HFFc6 (cell line): Measurements from ENCODE around the gene PRPF19. TPM values are rescaled to one million over a fixed set of nuclear protein-coding genes. Genes with fewer than 3 reads are reported as not detected.

Experiments
- DNase-seq: peaks from one replicate; pipeline ENCODE4 v3.0.0-alpha.2; 2018
- H3K27ac Mint-ChIP-seq: 2 replicates; pipeline ENCODE4 v1.8.0; 2020; ENCODE audit warnings: mild to moderate bottlenecking, mixed read lengths
- H3K27me3 Mint-ChIP-seq: 2 replicates; pipeline ENCODE4 v1.8.0; 2021; ENCODE audit warnings: mild to moderate bottlenecking, moderate library complexity, mixed read lengths; ENCODE audit not compliant: insufficient read depth
- H3K36me3 Mint-ChIP-seq: 2 replicates; pipeline ENCODE4 v1.8.0; 2021; ENCODE audit warnings: low read depth, mixed read lengths
- H3K4me1 Mint-ChIP-seq: 2 replicates; pipeline ENCODE4 v1.8.0; 2020; ENCODE audit warnings: low read depth, mixed read lengths
- H3K4me3 Mint-ChIP-seq: 2 replicates; pipeline ENCODE4 v1.8.0; 2020; ENCODE audit warnings: mild to moderate bottlenecking, moderate library complexity, mixed read lengths
- H3K9me3 Mint-ChIP-seq: 2 replicates; pipeline ENCODE4 v1.8.0; 2020; ENCODE audit warnings: mild to moderate bottlenecking, mixed read lengths
- long read RNA-seq: library from polyadenylated mRNA; unstranded; transcript quantifications from one replicate; pipeline ENCODE4 v2.0.0, GENCODE V29; 2019
- total RNA-seq, 6 experiments: library from RNA; stranded (reverse); fragmentation: NEBNext Ultra II Directional; extraction: Animal tissue kit (Norgen Biotek cat#: 25700); gene quantifications; 2 replicates in 1 of 6; 3 replicates in 5 of 6; pipeline ENCODE4 v1.2.3, GENCODE V29; 2021
- TF ChIP-seq, protein P1 (sequence below): fragments of 200-600 bp; sonication (generic); IDR thresholded peaks from 2 replicates; pipeline ENCODE4 v1.5.0; 2021; ENCODE audit warnings: antibody characterized with exemption, mild to moderate bottlenecking

PRPF19 gene
- total RNA-seq = 10 to 100 TPM; 72.5 to 95.1 (median 89.4) TPM
- long read RNA-seq, partial matches to known transcripts = 1 of 2 reads
- long read RNA-seq, other reads (novel, unspliced or antisense) = 1 of 2 reads

DNA sequence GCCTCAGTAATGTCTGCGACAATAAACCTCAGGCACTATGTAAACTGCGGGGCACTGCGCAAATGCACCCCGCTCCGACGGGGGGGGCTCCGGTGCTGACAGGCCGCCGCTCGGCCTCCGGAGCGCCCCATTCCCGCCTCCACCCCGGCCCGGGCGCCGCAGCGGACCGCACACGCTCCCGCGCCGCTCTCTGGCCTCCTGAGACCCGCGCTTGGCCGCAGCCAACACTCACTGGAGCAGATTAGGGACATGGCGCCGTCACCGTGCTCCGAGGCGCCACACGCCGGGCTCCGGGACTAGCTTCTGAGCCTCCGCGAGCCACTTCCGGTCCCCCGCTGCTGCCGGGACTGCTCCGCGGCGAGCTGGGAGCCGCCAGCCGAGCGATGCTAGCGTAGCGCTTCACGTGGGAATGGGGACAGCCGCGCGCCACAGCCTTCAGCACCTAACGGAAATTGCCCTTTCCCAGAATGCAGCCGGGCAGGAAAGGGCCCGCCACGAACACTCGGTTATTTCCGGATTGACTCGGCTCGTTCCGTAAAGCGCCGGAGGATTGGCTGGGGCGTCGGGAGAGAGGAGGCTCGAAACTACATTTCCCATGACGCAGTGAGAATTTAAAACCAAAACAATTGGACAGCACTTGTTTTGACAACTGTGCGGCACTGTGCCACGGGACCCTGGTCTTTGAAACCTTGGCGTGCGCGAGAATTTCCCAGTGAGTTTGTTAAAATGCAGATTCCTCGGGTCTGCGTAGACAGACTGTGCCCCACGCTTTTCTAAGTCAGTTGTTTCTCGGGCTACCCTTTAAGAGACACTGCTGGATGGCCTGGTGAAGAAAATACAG, at the start of gene PRPF19:
TSS of gene PRPF19 (minus strand) at position 454 of the 841 bp plus-strand sequence. CDS start at position 251, 203 bp downstream.
- TF ChIP-seq, protein P1, sequence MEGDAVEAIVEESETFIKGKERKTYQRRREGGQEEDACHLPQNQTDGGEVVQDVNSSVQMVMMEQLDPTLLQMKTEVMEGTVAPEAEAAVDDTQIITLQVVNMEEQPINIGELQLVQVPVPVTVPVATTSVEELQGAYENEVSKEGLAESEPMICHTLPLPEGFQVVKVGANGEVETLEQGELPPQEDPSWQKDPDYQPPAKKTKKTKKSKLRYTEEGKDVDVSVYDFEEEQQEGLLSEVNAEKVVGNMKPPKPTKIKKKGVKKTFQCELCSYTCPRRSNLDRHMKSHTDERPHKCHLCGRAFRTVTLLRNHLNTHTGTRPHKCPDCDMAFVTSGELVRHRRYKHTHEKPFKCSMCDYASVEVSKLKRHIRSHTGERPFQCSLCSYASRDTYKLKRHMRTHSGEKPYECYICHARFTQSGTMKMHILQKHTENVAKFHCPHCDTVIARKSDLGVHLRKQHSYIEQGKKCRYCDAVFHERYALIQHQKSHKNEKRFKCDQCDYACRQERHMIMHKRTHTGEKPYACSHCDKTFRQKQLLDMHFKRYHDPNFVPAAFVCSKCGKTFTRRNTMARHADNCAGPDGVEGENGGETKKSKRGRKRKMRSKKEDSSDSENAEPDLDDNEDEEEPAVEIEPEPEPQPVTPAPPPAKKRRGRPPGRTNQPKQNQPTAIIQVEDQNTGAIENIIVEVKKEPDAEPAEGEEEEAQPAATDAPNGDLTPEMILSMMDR = no peak
- H3K4me3 Mint-ChIP-seq = peak within 1 kb of the TSS; percentile 91
- peak; percentile 97 for DNase-seq
- peak within 1 kb of the TSS; percentile 90 for H3K27ac Mint-ChIP-seq
- H3K36me3 Mint-ChIP-seq = no peaks in the 10 kb centered on the region
- no peaks in the 10 kb centered on the region for H3K9me3 Mint-ChIP-seq
- H3K27me3 Mint-ChIP-seq = peaks cover 13% of the 10 kb centered on the region
- peaks cover 29% of the 10 kb centered on the region for H3K4me1 Mint-ChIP-seq

DNA sequence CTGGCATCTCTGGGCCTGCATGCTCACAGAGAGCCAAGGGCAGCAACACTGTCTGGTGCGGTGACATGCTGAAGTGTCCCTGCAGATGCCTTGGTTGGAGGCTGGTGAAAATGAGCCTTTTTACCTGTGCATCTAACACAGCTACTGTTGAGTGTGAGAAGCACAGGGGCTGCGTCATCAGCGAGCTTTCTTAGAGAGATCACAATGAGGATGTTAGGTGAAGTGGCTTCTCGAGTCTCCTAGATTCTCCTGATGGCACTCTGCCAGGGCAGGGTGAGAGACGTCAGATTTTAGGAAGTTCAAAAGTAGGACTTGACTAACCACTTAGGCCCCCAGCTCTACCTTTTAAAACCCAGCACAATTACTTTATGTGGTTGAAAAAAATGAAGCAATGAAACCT, 49.2 kb upstream of the PRPF19 start:
- no peak for DNase-seq
- H3K4me1 Mint-ChIP-seq = peaks cover 50% of the 10 kb centered on the region
- TF ChIP-seq, protein P1 = no peak
- no peaks in the 10 kb centered on the region for H3K9me3 Mint-ChIP-seq
- no peak overlapping the region for H3K4me3 Mint-ChIP-seq
- no peaks in the 10 kb centered on the region for H3K36me3 Mint-ChIP-seq
- no peak overlapping the region for H3K27ac Mint-ChIP-seq
- peaks cover 15% of the 10 kb centered on the region for H3K27me3 Mint-ChIP-seq

DNA sequence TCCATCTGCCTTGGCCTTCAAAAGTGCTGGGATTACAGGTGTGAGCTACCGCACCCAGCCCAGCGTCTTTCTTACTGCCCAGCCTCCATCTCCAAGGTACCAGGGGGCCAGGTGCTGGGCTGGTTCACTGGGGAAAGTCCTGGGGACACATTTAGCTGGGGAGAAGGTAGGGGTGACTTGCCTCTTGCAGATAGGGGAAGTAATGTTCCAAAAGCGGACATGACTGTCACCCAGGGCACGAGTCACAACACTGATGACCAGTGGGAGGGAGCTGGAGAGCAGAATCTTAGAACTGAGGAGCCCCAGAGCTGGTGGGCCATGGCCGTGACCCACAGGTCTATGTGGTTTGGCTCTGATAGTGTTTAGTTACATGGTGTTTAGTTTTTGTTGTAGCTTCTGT, 48.0 kb upstream of the PRPF19 start:
- TF ChIP-seq, protein P1 = no peak
- Mint-ChIP-seq H3K4me3 (no peak overlapping the region), H3K9me3 (no peaks in the 10 kb centered on the region), H3K4me1 (peaks cover 41% of the 10 kb centered on the region), H3K27ac (no peak overlapping the region), H3K36me3 (no peaks in the 10 kb centered on the region), H3K27me3 (peaks cover 7% of the 10 kb centered on the region)
- DNase-seq = no peak

DNA sequence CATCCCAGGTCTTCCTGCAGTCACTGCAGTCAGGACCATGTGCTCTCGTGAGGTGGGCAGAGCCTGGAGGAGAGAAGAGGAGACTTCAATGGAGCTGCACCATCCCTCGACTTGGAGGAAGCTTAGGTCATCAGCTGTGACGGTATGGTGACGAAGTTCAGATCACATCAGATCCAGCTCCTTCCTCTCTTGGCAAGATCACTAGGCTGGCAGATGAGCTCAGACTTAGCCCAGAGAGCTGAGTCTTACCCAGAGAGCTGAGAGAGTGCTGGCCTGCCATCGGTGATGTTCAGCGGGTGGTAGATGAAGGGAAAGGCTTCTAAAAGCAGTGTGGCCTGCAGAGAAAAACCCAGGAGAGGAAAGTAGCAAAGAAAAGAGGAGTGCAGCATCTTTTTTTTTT, 47.4 kb upstream of the PRPF19 start:
- Mint-ChIP-seq H3K9me3 (no peaks in the 10 kb centered on the region), H3K27ac (no peak overlapping the region; the same call in 1 of the 2 replicates), H3K4me1 (peaks cover 35% of the 10 kb centered on the region), H3K4me3 (no peak overlapping the region), H3K36me3 (no peaks in the 10 kb centered on the region), H3K27me3 (peaks cover 6% of the 10 kb centered on the region)
- no peak for DNase-seq
- TF ChIP-seq, protein P1 = no peak

DNA sequence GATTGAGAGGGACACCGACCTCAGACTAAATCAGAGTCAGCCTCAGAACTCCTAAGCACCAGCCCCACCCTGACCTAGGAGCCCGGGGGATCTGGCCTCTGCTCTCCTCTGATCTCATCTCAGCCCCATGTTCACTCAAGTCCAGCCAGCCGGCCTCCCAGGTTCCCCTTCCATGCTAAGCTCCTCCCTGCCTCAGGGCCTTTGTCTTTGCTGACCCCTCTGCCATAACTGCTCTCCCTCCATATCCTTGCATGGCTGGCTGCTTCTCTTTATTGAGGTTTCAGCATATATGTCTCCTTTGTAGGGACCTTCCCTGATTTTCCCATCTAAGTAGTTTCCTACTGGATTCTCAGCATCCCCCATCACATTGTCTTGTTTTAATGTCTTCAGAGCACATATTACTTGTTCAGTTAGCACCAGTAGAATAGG, 46.4 kb upstream of the PRPF19 start:
- no peaks in the 10 kb centered on the region for H3K9me3 Mint-ChIP-seq
- H3K4me1 Mint-ChIP-seq = peaks cover 29% of the 10 kb centered on the region
- no peak for DNase-seq
- TF ChIP-seq, protein P1 = no peak
- H3K27me3 Mint-ChIP-seq = peaks cover 6% of the 10 kb centered on the region
- no peaks in the 10 kb centered on the region for H3K36me3 Mint-ChIP-seq
- peak overlapping the region; percentile 82 for H3K27ac Mint-ChIP-seq
- H3K4me3 Mint-ChIP-seq = peak overlapping the region; percentile 90
